Hindlimb muscle (tissue), 1 donor: ENCODE results near the gene RPL39L. TPM values are rescaled to one million over a fixed set of nuclear protein-coding genes. Genes with fewer than 3 reads are reported as not detected.
A peak's percentile ranks its signal among the peaks of the same experiment; 100 is the strongest.

Source experiments
- DNase-seq: peaks from one replicate; pipeline ENCODE4 v3.0.0-alpha.2; 2013
- polyA plus RNA-seq: library from polyadenylated mRNA; unstranded; fragments of 120-200 nt; gene quantifications from one replicate; pipeline ENCODE4 v1.2.1, GENCODE V29; 2013; ENCODE audit not compliant: insufficient read length

RPL39L gene
- polyA plus RNA-seq, 1 donor = 7.6 TPM

GRCh38 chr3:187093320-187093719 lies 46.0 kb downstream of the RPL39L start:
- DNase-seq = no peak

- no peak for DNase-seq
Observed at GRCh38 chr3:187088701-187089100, 50.6 kb downstream of the RPL39L start.

- DNase-seq = no peak
Observed at GRCh38 chr3:187086831-187087230, 52.5 kb downstream of the RPL39L start.

DNA sequence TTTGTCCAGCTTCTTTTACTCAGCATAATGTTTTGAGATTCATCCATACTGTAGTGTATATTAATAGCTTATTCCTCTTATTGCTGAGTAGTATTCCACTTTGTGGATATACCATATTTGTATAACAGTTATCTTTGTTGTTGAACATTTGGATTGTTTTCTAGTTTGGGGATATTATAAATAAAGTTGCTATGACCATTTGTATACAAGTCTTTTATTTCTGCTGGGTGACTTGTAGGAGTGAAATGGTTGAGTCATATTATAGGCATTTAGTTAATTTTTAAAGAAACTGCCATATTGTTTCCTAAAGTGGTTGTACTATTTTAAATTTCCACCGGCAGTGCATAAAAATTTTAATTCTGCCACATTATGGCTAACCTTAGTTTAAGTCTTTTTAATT lies 53.4 kb downstream of the RPL39L start:
- DNase-seq = no peak

GRCh38 chr3:187085021-187085666 lies 54.2 kb downstream of the RPL39L start:
- no peak for DNase-seq

DNA sequence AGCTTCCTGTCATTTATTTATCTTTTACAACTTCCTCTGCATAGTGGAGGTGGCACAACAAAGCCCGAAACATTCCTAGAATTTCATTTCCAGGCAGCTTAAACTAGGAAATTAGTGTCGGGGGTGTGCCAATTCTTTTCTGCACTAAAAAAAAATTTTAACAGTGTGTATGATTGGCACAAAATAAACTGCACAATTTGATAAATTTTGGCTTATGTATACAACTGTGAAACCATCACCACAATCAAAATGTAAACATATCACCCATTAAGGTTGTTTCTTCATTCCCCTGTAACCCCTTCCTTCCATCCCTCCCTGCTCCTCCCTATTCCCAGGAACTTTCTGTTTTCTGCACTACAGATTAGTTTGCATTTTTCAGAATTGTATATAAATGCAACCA lies 54.7 kb downstream of the RPL39L start:
- DNase-seq = no peak

- DNase-seq = no peak
Observed at GRCh38 chr3:187084126-187084525, 55.2 kb downstream of the RPL39L start.

- peak; percentile 23 for DNase-seq
Observed at GRCh38 chr3:187082758-187083375, 56.4 kb downstream of the RPL39L start.

DNA sequence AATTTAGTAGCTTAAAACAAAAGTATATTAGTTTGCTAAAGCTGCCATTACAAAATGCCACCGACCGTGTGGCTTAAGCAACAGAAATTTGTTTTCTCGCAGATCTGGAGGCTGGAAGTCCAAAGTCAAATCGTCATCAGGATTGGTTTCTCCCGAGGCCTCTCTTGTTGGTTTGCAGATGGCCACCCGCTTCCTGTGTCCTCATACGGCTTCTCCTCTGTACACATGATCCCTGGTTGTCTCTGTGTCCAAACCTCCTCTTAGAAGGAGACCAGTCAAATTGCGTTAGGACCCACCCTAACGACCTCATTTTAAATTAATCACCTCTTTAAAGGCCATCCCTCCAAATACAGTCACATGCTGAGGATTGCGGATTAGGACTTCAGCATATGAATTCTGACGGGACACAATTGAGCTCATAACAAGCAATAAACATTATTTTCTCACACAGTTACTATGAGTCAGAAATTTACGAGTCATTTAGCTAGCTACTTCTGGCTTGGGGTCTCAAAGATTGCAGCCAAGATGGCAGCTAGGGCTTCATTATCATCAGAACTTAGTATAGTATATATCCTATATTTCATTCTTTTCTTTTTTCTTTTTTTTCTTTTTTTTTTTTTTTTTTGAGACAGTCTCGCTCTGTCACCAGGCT lies 58.4 kb downstream of the RPL39L start:
- no peak for DNase-seq

GRCh38 chr3:187079090-187080022 lies 59.9 kb downstream of the RPL39L start:
- no peak for DNase-seq

DNA sequence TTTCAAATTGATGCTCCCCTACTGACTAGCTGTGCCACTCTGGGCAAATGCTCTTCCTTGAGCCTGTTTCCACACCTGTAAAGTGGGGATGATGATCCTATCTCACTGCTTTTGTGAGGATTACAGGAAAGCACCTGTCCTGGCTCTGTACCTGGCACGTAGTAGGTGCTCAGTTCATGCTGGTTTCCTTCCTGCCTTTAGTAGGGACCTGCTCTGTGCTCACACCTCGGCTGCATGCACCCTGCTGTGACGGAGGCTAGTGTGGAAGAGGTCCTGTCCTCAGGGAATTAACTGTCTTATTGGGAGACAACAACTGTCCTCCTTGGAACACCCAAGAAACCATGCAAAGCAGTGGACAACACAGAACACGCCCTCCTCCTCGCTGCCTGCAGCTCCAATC lies 61.8 kb downstream of the RPL39L start:
- DNase-seq = no peak

DNA sequence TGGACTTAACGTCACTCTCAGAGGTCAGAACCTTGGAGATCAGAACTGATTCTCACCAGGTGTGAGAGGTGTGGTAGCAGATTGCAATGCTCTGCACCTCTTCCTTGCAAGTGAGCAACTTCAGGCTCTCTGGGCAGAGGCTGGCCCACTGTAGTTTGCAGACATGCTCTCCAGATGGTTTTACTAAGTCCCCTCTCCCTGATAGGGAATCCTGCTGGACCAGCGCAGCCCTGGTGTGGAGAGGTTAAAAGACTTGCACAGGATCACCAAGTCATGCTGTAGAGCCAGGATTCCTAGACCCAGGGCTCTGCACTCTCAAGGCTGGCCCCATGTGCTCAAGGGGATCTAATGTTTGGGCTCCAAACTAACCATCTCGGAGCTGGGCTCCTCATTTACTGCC lies 62.2 kb downstream of the RPL39L start:
- DNase-seq = no peak

DNA sequence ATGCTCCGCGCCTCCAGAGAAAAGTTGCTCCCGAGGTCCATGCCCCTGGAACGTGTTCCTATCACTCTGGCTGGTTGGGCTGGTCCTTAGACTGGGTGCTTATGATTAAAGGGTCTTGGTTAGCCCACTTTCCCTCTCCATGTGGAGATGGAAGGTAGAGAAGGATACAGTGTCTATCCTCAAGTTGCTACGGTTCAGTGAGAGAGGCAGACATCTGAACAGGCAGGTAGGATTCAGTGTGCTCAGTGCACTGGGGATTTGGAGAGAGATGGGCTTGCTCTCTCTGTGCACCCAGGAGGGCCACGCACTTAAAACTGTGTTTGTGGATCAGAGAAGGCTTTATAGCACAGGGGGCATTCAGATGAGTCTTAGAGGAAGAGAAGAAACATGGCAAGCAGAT lies 63.0 kb downstream of the RPL39L start:
- DNase-seq = no peak

GRCh38 chr3:187074846-187075245 lies 64.5 kb downstream of the RPL39L start:
- no peak for DNase-seq

DNA sequence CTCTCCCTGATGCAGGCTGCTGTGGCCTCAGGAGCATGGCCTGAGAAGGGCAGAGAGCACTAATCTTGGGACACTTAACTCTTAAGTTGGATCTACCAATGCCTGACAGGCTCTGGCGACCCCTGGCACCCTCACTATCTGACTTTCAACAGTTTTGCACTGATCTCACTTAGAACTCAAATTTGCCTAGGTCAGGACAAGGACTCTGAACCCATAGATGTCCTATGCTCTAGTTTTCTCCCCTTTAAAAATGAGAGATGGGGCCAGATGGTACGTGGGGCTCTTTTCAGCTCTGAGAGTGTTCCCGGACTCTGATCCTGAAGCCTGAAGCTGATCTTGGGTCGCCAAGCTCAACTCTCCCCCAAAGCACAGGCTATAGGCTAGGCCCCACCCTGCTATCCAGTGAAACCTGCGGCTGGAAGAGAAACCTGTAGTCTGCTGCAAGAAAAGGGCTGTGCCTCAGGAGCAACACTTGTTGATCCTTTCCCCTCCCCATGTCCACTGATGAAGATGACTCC lies 65.7 kb downstream of the RPL39L start:
- no peak for DNase-seq

GRCh38 chr3:187072511-187072910 lies 66.8 kb downstream of the RPL39L start:
- no peak for DNase-seq

DNA sequence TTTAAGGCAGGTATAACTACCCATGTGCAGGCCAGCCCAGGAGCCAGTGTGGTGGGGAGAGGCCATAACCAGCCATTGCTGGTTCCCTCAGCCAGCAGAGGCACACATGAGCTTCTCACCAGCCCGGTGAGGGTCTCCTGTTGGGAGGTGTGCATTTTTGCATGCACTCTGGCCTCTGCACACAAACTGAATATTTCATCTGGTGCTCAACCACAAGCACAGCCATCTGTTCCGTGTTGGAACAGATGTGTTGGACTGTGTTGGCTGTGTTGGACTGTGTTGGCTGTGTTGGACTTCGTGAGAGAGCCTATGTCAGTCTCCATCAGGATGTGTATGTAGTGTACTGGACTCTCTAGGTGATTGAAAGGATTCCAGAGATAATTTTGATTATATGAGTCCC lies 67.2 kb downstream of the RPL39L start:
- peak; percentile 45 for DNase-seq

Other genes with a start within 250 kb of the RPL39L start
- 15.8 TPM for gene ST6GAL1, start 209.0 kb downstream of the RPL39L start, polyA plus RNA-seq
- not detected for gene RTP1, start 58.0 kb upstream of the RPL39L start, polyA plus RNA-seq
- gene MASP1, start 152.2 kb upstream of the RPL39L start, polyA plus RNA-seq = 5.4 TPM
- gene RTP4, start 228.9 kb upstream of the RPL39L start, polyA plus RNA-seq = 0.25 TPM